HG03025 (cell line): ENCODE measurements around the gene EFL1.
"Not testable (repeated sequence)": the region's sequence is repeated elsewhere in the genome, so short reads cannot be mapped to it uniquely, and the experiment has no call there.

Source experiments
- ATAC-seq: cut with Tn5 transposase; IDR thresholded peaks from one replicate; pipeline ENCODE4 v1.9.1; 2021; ENCODE audit warnings: mild to moderate bottlenecking, moderate library complexity; ENCODE audit not compliant: unreplicated experiment, low FRiP score

EFL1 gene

GRCh38 chr15:82210066-82210597 is 52.4 kb downstream of the EFL1 start:
- not testable (repeated sequence) for ATAC-seq

DNA sequence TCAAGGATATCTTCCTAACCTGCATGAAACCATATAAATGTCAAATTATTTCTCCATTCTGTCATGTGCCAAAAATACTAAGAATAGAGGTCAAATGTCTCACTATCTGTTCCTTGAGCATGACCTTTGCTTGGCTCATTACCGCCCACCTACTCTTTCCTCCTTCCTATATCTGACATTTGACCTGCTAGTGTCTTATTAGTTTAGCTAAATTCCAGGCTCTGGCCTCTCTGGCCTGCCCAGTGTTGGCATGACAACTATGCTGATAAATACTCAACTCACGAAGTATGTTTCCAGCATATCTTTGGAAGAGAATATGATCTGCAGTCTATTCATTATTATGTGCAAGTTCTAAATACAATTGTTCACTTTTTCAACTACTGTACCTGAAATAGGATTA is 58.0 kb downstream of the EFL1 start:
- ATAC-seq = not testable (repeated sequence)

GRCh38 chr15:82197733-82198594 is 64.6 kb downstream of the EFL1 start:
- ATAC-seq = no peak

DNA sequence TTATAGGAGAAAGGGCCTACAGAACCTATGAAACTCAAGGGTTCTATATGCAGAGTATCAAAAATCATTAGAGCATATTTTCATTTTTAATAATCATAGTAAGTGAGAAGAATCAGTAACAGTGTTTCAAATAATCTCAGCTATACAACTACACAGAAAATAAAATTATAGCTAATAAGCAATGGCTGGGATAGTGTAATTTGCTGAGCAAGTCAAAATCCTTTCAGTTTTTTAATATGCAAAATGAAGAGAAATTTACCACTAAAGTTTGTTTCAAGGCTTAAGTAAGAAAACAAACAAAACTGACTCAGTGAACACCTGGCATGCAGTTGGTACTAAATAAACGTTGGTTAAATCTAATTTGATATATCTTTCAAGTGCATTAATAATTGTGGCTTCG is 66.2 kb downstream of the EFL1 start:
- no peak for ATAC-seq

GRCh38 chr15:82195818-82196217 is 66.7 kb downstream of the EFL1 start:
- not testable (repeated sequence) for ATAC-seq

DNA sequence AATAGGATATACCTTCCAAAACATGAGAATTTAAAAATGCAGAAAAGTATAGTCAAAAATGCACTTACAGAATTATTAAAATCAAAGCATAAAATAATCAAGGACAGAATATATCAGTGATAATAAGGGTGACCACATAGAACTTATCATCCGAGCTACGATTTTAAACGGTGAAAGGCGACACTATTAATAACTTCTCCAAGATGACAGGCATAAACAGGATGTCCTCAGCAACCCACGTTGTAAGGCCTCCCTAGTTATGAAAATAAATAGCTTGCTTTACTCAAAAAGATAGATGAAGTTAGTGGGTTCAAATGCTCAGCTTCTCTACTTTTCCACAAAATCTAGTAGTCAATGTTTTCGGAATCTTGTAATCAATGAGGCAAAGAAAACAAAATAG is 68.0 kb downstream of the EFL1 start:
- ATAC-seq = not testable (repeated sequence)

DNA sequence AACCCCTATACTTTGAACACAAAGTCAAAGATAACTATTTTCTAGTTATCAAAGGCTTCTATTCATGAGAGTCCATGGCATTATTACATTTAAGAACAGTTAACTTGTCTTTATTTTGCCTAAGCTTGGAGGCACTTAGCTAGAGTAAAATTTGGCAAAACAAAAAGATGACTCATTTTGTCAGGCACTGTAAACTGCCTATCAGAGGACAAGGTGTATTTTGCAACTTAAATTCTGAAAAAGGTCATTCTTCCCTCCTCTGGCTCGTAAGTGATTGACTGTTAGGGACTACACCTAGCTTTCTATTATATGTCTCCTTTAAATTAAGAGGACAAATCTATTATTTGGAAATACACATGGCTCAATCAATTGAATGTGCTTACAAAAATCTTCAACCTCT is 69.1 kb downstream of the EFL1 start:
- ATAC-seq = not testable (repeated sequence)

DNA sequence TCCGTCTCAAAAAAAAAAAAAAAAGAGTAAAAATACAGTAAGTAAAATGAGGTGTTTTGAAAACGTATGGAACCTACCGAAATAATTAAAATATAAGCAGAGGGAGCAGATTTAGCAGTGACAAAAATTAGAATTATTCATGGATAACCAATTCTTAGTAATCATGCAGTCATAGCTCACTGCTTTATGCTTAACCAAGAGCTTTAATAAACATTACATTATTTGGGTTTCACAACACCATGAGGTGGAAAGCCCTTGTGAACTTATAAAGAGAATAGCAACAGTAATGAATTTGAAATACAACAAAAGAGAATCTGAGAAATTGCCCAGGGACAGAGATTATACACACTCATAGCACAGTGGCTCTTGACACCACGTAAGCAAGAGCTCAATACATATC is 70.1 kb downstream of the EFL1 start:
- ATAC-seq = not testable (repeated sequence)

DNA sequence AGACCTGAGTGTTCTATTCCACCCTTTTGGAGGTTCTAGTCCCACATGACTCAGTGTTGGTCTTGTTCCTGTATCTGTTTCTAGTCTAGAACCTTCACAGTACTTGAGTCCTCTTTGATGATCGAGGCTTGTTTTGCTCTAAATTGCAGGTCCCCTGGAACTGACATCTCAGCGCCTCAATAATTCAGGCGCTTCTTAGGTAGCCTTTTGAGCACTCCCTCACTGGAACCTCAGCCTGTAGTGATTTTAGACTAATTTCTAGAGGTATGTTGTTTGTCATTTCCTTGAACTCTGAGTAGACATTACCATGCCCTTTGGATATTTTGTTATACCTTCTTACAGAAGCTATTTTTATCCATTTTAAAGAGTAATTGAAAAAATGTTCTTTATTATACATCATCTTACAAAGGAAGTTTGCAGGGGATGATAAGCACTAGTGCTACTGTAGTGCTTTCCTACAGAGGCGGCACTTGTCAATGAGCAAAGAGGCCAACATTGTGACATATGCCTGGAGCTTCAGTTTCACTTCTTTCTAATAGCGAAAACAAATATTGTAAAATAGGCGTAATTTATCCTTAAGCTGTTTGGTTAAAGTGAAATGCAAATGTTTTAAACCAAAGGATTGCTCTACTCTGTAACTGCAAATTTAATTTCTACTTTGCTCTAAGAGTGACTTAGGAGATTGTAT is 75.7 kb downstream of the EFL1 start:
- ATAC-seq = peak; percentile 86

DNA sequence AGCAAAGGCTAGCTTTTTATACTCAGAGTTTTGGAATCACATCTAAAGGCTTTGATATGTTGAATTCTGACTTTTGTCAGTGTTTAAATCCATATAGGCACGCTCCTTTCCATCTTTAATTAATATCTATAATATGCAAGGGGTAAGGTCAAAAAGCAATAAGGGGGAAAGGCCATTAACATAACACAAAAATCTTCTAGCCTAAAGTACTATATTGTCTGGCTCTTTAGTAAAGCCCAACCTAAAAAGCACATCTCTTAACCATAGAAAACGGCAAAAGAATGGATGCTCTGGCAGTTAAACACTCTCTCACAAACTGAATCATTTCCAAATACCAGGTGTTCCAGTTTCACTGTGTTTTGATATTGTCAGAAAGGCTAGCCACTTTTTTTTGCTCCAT is 76.4 kb downstream of the EFL1 start:
- no peak for ATAC-seq

GRCh38 chr15:82184776-82185175 is 77.8 kb downstream of the EFL1 start:
- no peak for ATAC-seq

- no peak for ATAC-seq
Observed at GRCh38 chr15:82184355-82184754, 78.2 kb downstream of the EFL1 start.

- ATAC-seq = no peak
Observed at GRCh38 chr15:82183121-82184031, 79.2 kb downstream of the EFL1 start.

DNA sequence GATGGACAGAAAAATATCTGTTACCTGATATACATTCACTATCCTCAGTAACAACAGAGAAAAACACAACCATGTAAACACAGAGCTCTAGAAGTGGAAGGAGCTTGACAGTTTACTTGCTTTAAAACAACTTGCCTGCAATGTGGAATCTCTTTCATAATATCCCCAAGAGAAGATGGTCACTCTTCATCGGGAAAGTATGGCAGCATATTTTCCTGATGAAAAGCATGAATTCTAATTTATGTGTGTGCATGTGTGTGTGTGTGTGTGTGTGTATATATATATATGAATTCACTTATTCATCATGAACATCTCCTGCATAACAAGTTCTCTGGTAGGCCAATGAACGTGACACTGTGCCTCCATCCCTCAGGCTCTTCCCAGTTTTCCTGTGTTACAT is 81.2 kb downstream of the EFL1 start:
- ATAC-seq = no peak

- ATAC-seq = no peak
Observed at GRCh38 chr15:82178061-82178460, 84.5 kb downstream of the EFL1 start.

DNA sequence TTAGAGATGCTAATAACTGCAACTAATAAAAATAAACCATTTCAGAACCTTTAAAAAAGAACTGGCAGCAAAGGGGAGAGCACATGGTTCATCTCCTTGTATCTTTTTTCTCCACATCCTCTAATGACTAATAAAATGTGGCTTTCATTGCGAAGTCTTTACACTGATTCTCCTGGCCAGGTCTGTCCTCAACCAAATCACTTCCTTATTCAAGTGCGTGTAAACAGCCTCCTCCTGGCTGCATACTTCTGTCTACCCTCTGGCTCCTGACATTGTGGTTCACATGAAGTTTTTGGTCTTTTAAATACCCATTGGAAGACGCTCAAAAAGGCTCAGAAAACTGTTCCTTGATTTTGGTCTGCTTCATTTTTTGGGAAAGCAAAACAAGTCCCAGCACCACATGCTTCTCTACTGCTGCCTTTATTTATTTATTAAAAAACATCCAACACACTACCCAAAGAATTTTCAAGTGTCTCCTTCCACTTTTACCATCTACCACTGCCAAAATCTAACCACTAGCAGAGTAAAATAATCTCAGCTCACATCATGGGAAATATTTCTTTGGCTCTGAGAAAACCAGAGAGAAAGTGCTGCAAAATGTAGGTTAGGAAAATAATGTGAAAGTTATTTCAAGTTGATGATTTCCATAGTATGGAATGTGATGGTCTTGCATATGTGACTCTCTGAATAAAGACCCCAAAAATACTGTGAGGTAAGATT is 85.1 kb downstream of the EFL1 start:
- no peak for ATAC-seq

- ATAC-seq = no peak
Observed at GRCh38 chr15:82176542-82176941, 86.0 kb downstream of the EFL1 start.

- ATAC-seq = no peak
Observed at GRCh38 chr15:82174471-82175235, 87.9 kb downstream of the EFL1 start.

- ATAC-seq = no peak
Observed at GRCh38 chr15:82173108-82173507, 89.4 kb downstream of the EFL1 start.
